GM12891 (cell line): ENCODE results near the gene VPS13A.

Experiments
- DNase-seq: peaks from one replicate; pipeline ENCODE4 v3.0.0; 2011; ENCODE audit warnings: low spot score; ENCODE audit not compliant: insufficient read length
- FAIRE-seq: peaks from 2 replicates; lab custom pipeline; 2011; peaks lifted over from hg19 to GRCh38; lab: Jason Lieb, UNC
- PAX5 ChIP-seq: IDR thresholded peaks from 2 replicates; pipeline ENCODE4 v1.6.1; 2011; ENCODE audit warnings: low read length, moderate library complexity, mild to moderate bottlenecking; ENCODE audit not compliant: insufficient read depth, severe bottlenecking
- POLR2A ChIP-seq: IDR thresholded peaks from 2 replicates; pipeline ENCODE4 v1.6.1; 2011; ENCODE audit warnings: low read depth, low read length, control low read depth
- POLR2AphosphoS5 ChIP-seq: IDR thresholded peaks from 2 replicates; pipeline ENCODE4 v1.6.1; 2011; ENCODE audit warnings: low read depth, low read length, control low read depth
- POU2F2 ChIP-seq: IDR thresholded peaks from 2 replicates; pipeline ENCODE4 v1.6.1; 2011; ENCODE audit warnings: low read depth, mild to moderate bottlenecking, control low read depth, low read length, moderate library complexity
- SPI1 ChIP-seq: IDR thresholded peaks from 2 replicates; pipeline ENCODE4 v1.6.1; 2011; ENCODE audit warnings: low read depth, low read length, control low read depth
- TAF1 ChIP-seq: IDR thresholded peaks from 2 replicates; pipeline ENCODE4 v1.6.1; 2011; ENCODE audit warnings: low read depth, low read length, control low read depth

The VPS13A gene

DNA sequence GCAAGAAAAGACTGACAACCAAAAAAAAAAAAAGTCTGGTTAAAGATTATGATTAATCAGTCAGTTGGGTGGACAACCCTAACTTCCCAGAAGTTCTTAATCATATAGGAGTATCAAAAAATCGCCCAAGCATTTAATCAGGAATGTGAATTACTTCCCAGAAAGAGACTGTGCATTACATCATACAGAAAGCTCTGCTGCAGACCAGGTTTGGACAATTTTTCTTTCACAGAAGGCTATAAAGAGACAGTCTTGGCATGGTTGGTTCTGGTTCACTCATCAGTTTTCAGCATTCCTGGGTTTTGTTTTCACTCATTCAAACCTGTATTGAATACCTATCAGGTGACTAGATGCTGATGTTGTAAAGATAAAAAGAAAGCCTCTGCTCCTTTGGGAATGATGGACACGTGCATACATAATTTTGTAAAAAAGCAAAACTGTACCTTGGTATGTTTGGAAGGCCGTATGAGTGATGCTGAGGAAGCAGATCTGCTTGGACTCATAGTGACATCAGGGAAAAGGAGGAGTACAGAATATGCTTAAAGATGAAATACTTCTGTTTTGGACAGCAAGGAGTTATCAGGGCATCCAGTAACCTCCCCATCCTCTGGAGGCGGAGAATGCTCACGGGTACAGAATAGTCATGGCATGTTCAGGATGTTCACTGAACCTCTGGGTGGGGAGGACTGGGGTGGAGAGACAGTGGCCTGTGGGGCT is 292.3 kb downstream of the VPS13A start:
- DNase-seq, result no peak
- no peak for TF ChIP-seq TAF1
- TF ChIP-seq POLR2A, result no peak
- TF ChIP-seq PAX5, result no peak
- TF ChIP-seq SPI1, result no peak
- no peak for TF ChIP-seq POLR2AphosphoS5
- no peak for TF ChIP-seq POU2F2
- FAIRE-seq, result no peak
